ENCODE data around the gene LGALS13.

The LGALS13 gene

GRCh38 chr19:39602224-39602623 is at the start of gene LGALS13:
LGALS13 (plus strand) TSS chr19:39602524; CDS start chr19:39602569, 45 bp downstream.
- no peak for FAIRE-seq

GRCh38 chr19:39553082-39553652 is 49.2 kb upstream of the LGALS13 start:
- no peak for FAIRE-seq

GRCh38 chr19:39554701-39555311 is 47.5 kb upstream of the LGALS13 start:
- no peak for FAIRE-seq

- FAIRE-seq: no peak
These were observed 46.4 kb upstream of the LGALS13 start for GRCh38 chr19:39555883-39556282.

- no peak for FAIRE-seq
These were observed 44.3 kb upstream of the LGALS13 start for GRCh38 chr19:39557811-39558623.

- FAIRE-seq: no peak
These were observed 43.7 kb upstream of the LGALS13 start for GRCh38 chr19:39558624-39559117.

- FAIRE-seq: no peak
These were observed 38.9 kb upstream of the LGALS13 start for GRCh38 chr19:39563408-39563807.

GRCh38 chr19:39566064-39566463 is 36.3 kb upstream of the LGALS13 start:
- FAIRE-seq: no peak

GRCh38 chr19:39568604-39569003 is 33.7 kb upstream of the LGALS13 start:
- FAIRE-seq: no peak

GRCh38 chr19:39582442-39582841 is 19.9 kb upstream of the LGALS13 start:
- FAIRE-seq: no peak

GRCh38 chr19:39582891-39583625 is 19.3 kb upstream of the LGALS13 start:
- FAIRE-seq: no peak

GRCh38 chr19:39587496-39587895 is 14.8 kb upstream of the LGALS13 start:
- FAIRE-seq: no peak

GRCh38 chr19:39588066-39588465 is 14.3 kb upstream of the LGALS13 start:
- no peak for FAIRE-seq

- no peak for FAIRE-seq
These were observed 12.1 kb upstream of the LGALS13 start for GRCh38 chr19:39590265-39590664.

GRCh38 chr19:39592381-39592780 is 9.9 kb upstream of the LGALS13 start:
- FAIRE-seq: no peak

- no peak for FAIRE-seq
These were observed 6.4 kb upstream of the LGALS13 start for GRCh38 chr19:39595950-39596349.

GRCh38 chr19:39596911-39597310 is 5.4 kb upstream of the LGALS13 start:
- FAIRE-seq: no peak

GRCh38 chr19:39599116-39599515 is 3.2 kb upstream of the LGALS13 start:
- no peak for FAIRE-seq

GRCh38 chr19:39603825-39604224 is 1.5 kb downstream of the LGALS13 start:
- no peak for FAIRE-seq

- FAIRE-seq: no peak
These were observed 4.7 kb downstream of the LGALS13 start for GRCh38 chr19:39607021-39607420.

- FAIRE-seq: no peak
These were observed 5.2 kb downstream of the LGALS13 start for GRCh38 chr19:39607561-39607960.

GRCh38 chr19:39613597-39613996 is 11.3 kb downstream of the LGALS13 start:
- no peak for FAIRE-seq

- no peak for FAIRE-seq
These were observed 15.4 kb downstream of the LGALS13 start for GRCh38 chr19:39617745-39618144.

Data from TTC549 (cell line).